Trophoblast cell (in vitro differentiated cells and primary cell): ENCODE data around the gene SLC17A9.

Experiments
- DNase-seq, 2 donors: peaks; one replicate each; pipeline ENCODE4 v3.0.0-alpha.2; 2016
- H2AFZ ChIP-seq: 2 replicates; pipeline ENCODE4 v1.6.1; 2013; ENCODE audit warnings: low read length, moderate library complexity, mild to moderate bottlenecking; ENCODE audit not compliant: insufficient read depth, poor library complexity
- H2AK5ac ChIP-seq: 2 replicates; pipeline ENCODE4 v1.6.1; 2013; ENCODE audit warnings: mild to moderate bottlenecking, low read length
- H2BK120ac ChIP-seq: 2 replicates; pipeline ENCODE4 v1.6.1; 2013; ENCODE audit warnings: low read length, mild to moderate bottlenecking, moderate library complexity; ENCODE audit not compliant: insufficient read depth, poor library complexity
- H2BK12ac ChIP-seq: 2 replicates; pipeline ENCODE4 v1.6.1; 2013; ENCODE audit warnings: mild to moderate bottlenecking, low read length, moderate library complexity
- H2BK5ac ChIP-seq: 2 replicates; pipeline ENCODE4 v1.6.1; 2013; ENCODE audit warnings: low read length, low read depth, moderate library complexity, mild to moderate bottlenecking; ENCODE audit not compliant: poor library complexity
- H3K14ac ChIP-seq: 2 replicates; pipeline ENCODE4 v1.6.1; 2013; ENCODE audit warnings: mild to moderate bottlenecking, low read length
- H3K18ac ChIP-seq: 2 replicates; pipeline ENCODE4 v1.6.1; 2013; ENCODE audit warnings: mild to moderate bottlenecking, low read length
- H3K23ac ChIP-seq: 2 replicates; pipeline ENCODE4 v1.6.1; 2013; ENCODE audit warnings: low read length
- H3K27ac ChIP-seq: 2 replicates; pipeline ENCODE4 v1.5.1; 2013; ENCODE audit warnings: low read depth, mild to moderate bottlenecking, inconsistent platforms, low read length, moderate library complexity
- H3K27me3 ChIP-seq: 2 replicates; pipeline ENCODE4 v1.6.1; 2013; ENCODE audit warnings: inconsistent platforms, mild to moderate bottlenecking, low read length, moderate library complexity; ENCODE audit not compliant: insufficient read depth
- H3K36me3 ChIP-seq, 2 experiments: 1 replicate in 1 of 2; 2 replicates in 1 of 2; pipeline ENCODE4 v1.6.1; 2013; ENCODE audit warnings: low read length in 2 of 2, mild to moderate bottlenecking in 2 of 2, moderate library complexity in 1 of 2; ENCODE audit not compliant: insufficient read depth in 2 of 2, control insufficient read depth in 1 of 2
- H3K4ac ChIP-seq: 2 replicates; pipeline ENCODE4 v1.6.1; 2013; ENCODE audit warnings: low read depth, mild to moderate bottlenecking, low read length, moderate library complexity
- H3K4me1 ChIP-seq, 2 experiments: 1 replicate in 1 of 2; 2 replicates in 1 of 2; pipeline ENCODE4 v1.6.1; 2013; ENCODE audit warnings: low read length in 2 of 2, mild to moderate bottlenecking in 2 of 2, moderate library complexity in 1 of 2; ENCODE audit not compliant: insufficient read depth in 2 of 2, control insufficient read depth in 1 of 2
- H3K4me2 ChIP-seq: 2 replicates; pipeline ENCODE4 v1.6.1; 2013; ENCODE audit warnings: inconsistent platforms, mild to moderate bottlenecking, low read length, moderate library complexity
- H3K4me3 ChIP-seq: 2 replicates; pipeline ENCODE4 v1.5.1; 2013; ENCODE audit warnings: mild to moderate bottlenecking, low read depth, low read length, inconsistent platforms
- H3K79me1 ChIP-seq: one replicate; pipeline ENCODE4 v1.6.1; 2013; ENCODE audit warnings: low read length
- H3K79me2 ChIP-seq: 2 replicates; pipeline ENCODE4 v1.6.1; 2013; ENCODE audit warnings: low read length, mild to moderate bottlenecking; ENCODE audit not compliant: control insufficient read depth, insufficient read depth, poor library complexity
- H3K9ac ChIP-seq: 2 replicates; pipeline ENCODE4 v1.6.1; 2013; ENCODE audit warnings: mild to moderate bottlenecking, low read length
- H3K9me3 ChIP-seq: 2 replicates; pipeline ENCODE4 v1.6.1; 2013; ENCODE audit warnings: low read depth, mild to moderate bottlenecking, control low read depth, inconsistent platforms, low read length; ENCODE audit not compliant: insufficient read depth
- H4K12ac ChIP-seq: 2 replicates; pipeline ENCODE4 v1.6.1; 2013; ENCODE audit warnings: low read depth, mild to moderate bottlenecking, low read length, moderate library complexity
- H4K8ac ChIP-seq: 2 replicates; pipeline ENCODE4 v1.6.1; 2013; ENCODE audit warnings: low read depth, mild to moderate bottlenecking, low read length, moderate library complexity
- H4K91ac ChIP-seq: one replicate; pipeline ENCODE4 v1.6.1; 2013; ENCODE audit warnings: low read depth, mild to moderate bottlenecking, low read length, moderate library complexity
- WGBS: extraction: QIAGEN DNeasy Blood & Tissue Kit; methylation state at CpG from one replicate; pipeline ENCODE4 v1.1.7; 2013; ENCODE audit warnings: missing lambda C conversion rate; ENCODE audit not compliant: insufficient read length, insufficient coverage; ENCODE audit errors: extremely low coverage; 5-methylcytosine and 5-hydroxymethylcytosine counted together

Gene SLC17A9

DNA sequence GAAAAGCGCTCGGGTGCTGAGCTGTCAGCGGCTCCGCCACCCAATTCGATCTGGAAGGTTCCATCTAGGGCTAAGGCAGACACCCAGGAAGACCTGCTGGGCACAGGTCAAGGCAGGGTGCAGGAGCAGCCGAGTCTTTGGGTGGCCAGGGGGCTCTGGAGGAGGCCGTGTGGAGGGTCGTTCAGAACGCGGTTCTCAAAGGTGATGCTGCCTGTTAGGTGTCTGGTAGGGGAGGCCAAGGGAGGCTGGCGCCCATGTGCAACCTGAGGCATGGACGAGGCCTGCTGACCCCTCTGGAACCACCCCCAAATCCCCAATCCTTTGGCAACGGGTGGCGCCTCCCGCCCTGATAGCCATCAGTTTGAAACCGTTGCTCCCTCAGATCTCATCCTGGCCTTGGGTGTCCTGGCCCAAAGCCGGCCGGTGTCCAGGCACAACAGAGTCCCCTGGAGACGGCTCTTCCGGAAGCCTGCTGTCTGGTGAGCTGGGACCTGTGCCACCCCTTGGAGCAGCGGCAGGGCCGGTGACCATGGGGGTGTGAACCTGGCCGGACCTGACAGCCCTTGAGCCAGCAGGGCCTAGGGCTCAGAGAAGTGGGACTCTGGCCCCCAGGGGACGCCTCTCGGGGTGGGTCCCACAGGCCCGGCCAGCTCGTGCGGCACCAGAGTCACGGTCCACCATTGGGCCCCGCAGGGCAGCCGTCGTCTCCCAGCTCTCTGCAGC is 10.5 kb downstream of the SLC17A9 start:
- Histone ChIP-seq H3K4ac (no peak overlapping the region), H3K79me1 (no peaks in the 10 kb centered on the region), H2AK5ac (no peak overlapping the region), H2BK12ac (no peak overlapping the region), H3K23ac (no peak overlapping the region), H2BK120ac (no peak overlapping the region), H4K8ac (no peak overlapping the region), H3K27ac (no peak overlapping the region), H4K91ac (no peak overlapping the region), H3K27me3 (no peaks in the 10 kb centered on the region), H3K9me3 (peaks cover 6% of the 10 kb centered on the region), H2BK5ac (no peak overlapping the region), H3K18ac (no peak overlapping the region), H3K9ac (no peak overlapping the region), H3K4me1 (no peaks in the 10 kb centered on the region), H3K4me2 (no peak overlapping the region), H3K79me2 (no peaks in the 10 kb centered on the region), H3K36me3 (no peaks in the 10 kb centered on the region), H2AFZ (no peak overlapping the region), H4K12ac (no peak overlapping the region), H3K4me3 (no peak overlapping the region), H3K14ac (no peak overlapping the region)
- no CpG with 5 or more reads among the region's 32 CpGs for WGBS
- DNase-seq = no peak

DNA sequence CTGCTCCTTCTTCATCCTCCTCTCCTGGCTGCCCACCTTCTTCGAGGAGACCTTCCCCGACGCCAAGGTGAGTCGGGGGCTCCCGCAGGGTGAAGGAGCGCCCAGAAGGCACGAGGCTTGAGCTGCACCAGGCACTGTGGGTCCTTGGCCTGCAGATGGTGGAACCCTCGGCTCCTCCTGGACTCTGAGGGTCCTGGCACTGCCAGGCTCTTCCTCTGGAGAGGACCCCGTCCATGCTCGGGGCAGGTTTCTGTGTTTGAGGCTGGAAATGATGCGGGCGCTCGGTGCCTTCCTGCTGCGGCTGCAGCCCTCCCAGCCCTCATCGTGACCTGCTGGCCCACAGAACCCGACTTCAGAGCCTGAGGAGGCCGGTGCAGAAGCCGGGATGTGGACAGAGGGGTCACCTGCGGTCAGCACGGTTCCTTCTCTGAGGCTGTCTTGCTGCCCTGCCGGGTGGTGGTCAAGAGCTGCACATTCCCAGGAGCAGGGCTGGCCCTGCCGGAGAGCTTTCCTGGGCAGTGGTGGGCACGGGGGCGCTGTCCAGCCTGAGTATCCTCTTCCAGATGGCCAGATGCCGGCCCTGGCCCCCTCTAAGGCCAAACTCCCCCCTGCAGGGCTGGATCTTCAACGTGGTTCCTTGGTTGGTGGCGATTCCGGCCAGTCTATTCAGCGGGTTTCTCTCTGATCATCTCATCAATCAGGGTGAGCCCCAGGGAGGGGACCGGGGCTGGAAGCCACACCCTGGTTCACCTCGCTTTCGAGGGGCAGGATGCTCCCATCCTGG is 11.3 kb downstream of the SLC17A9 start:
- no peak overlapping the region for H3K14ac ChIP-seq
- no peak overlapping the region for H4K91ac ChIP-seq
- H3K9ac ChIP-seq = no peak overlapping the region
- H3K9me3 ChIP-seq = peaks cover 6% of the 10 kb centered on the region
- no peak overlapping the region for H2BK5ac ChIP-seq
- no peak overlapping the region for H3K4me3 ChIP-seq
- WGBS = no CpG with 5 or more reads among the region's 32 CpGs
- H3K4ac ChIP-seq = no peak overlapping the region
- no peak overlapping the region for H2AFZ ChIP-seq
- no peaks in the 10 kb centered on the region for H3K79me2 ChIP-seq
- H3K18ac ChIP-seq = no peak overlapping the region
- no peak overlapping the region for H3K23ac ChIP-seq
- no peak overlapping the region for H3K4me2 ChIP-seq
- no peak overlapping the region for H3K27ac ChIP-seq
- H2AK5ac ChIP-seq = no peak overlapping the region
- no peaks in the 10 kb centered on the region for H3K79me1 ChIP-seq
- no peaks in the 10 kb centered on the region for H3K36me3 ChIP-seq
- no peak for DNase-seq
- H3K27me3 ChIP-seq = no peaks in the 10 kb centered on the region
- H4K8ac ChIP-seq = no peak overlapping the region
- no peak overlapping the region for H2BK120ac ChIP-seq
- H2BK12ac ChIP-seq = no peak overlapping the region
- H4K12ac ChIP-seq = no peak overlapping the region
- no peaks in the 10 kb centered on the region for H3K4me1 ChIP-seq

DNA sequence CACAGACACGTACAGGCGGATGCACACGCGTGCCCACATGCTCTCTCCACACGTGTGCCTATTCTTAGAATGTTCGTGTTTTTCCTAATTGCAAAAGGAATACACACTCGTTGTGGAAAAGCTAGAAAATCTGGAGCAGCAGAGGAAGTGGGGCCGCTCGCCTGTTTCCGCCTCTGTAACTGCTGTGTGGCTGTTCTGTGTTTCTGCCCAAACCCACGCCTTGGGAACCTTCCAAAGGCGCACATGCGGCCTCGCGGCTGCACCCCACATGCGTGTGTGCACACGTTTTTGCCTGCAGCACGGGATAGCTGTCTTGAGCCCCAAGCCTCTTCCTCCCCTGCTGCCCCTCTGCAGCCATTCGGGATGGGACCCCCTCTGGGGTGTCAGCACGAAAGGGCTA is 12.2 kb downstream of the SLC17A9 start:
- no peak overlapping the region for H3K23ac ChIP-seq
- H2BK12ac ChIP-seq = no peak overlapping the region
- H2AK5ac ChIP-seq = no peak overlapping the region
- no peaks in the 10 kb centered on the region for H3K79me1 ChIP-seq
- no CpG with 5 or more reads among the region's 20 CpGs for WGBS
- H4K91ac ChIP-seq = no peak overlapping the region
- H3K4me1 ChIP-seq = no peaks in the 10 kb centered on the region
- no peak overlapping the region for H3K14ac ChIP-seq
- no peak overlapping the region for H2AFZ ChIP-seq
- H3K9me3 ChIP-seq = peaks cover 6% of the 10 kb centered on the region
- H3K4me2 ChIP-seq = no peak overlapping the region
- H3K27me3 ChIP-seq = no peaks in the 10 kb centered on the region
- H3K18ac ChIP-seq = no peak overlapping the region
- no peak overlapping the region for H3K27ac ChIP-seq
- H3K36me3 ChIP-seq = no peaks in the 10 kb centered on the region
- H2BK120ac ChIP-seq = no peak overlapping the region
- no peak overlapping the region for H4K12ac ChIP-seq
- no peak overlapping the region for H2BK5ac ChIP-seq
- no peak overlapping the region for H3K4me3 ChIP-seq
- no peaks in the 10 kb centered on the region for H3K79me2 ChIP-seq
- H3K9ac ChIP-seq = no peak overlapping the region
- DNase-seq = no peak
- H4K8ac ChIP-seq = no peak overlapping the region
- no peak overlapping the region for H3K4ac ChIP-seq

DNA sequence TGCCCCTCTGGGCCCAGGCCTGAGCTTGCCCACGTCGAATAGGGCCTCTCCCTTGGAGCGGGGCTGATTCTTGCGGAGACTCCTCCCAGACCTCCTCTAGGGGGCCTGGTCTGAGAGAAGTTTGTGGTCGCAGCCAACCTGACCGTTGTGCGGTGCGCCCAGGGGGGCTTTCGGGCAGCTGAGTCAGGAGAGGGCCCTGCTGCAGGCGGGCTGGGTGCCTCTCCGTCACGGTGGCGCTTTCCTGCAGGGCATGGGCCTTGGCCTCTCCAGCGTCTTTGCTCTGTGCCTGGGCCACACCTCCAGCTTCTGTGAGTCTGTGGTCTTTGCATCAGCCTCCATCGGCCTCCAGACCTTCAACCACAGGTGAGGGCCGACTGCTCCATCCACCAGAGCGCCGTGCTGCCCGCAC is 12.9 kb downstream of the SLC17A9 start:
- Histone ChIP-seq H2BK12ac (no peak overlapping the region), H3K23ac (no peak overlapping the region), H3K36me3 (no peaks in the 10 kb centered on the region), H3K4me2 (no peak overlapping the region), H2AFZ (no peak overlapping the region), H3K27me3 (no peaks in the 10 kb centered on the region), H3K18ac (no peak overlapping the region), H3K79me2 (no peaks in the 10 kb centered on the region), H4K91ac (no peak overlapping the region), H3K9ac (no peak overlapping the region), H3K27ac (no peak overlapping the region), H4K8ac (no peak overlapping the region), H3K4ac (no peak overlapping the region), H3K4me1 (peaks cover 0 to under 1% of the 10 kb centered on the region in 2 experiments), H2BK5ac (no peak overlapping the region), H2BK120ac (no peak overlapping the region), H3K4me3 (no peak overlapping the region), H3K79me1 (no peaks in the 10 kb centered on the region), H2AK5ac (no peak overlapping the region), H3K9me3 (peaks cover 6% of the 10 kb centered on the region), H3K14ac (no peak overlapping the region), H4K12ac (no peak overlapping the region)
- WGBS = no CpG with 5 or more reads among the region's 19 CpGs
- DNase-seq = no peak
